Activated CD8-positive, alpha-beta memory T cell treated with anti-CD3 and anti-CD28 coated beads, Interleukin-2, amount 10 ng/mL, durations not matched to agents 7 days and 5 days (primary cell): ENCODE measurements around the gene EFHC1. TPM values are rescaled to one million over a fixed set of nuclear protein-coding genes. Genes with fewer than 3 reads are reported as not detected.

ENCODE experiments used
- ATAC-seq: fragments of 150-1000 bp; cut with Tn5 transposase; one replicate; pipeline ENCODE4 v1.10.0; 2021; ENCODE audit warnings: moderate library complexity
- CTCF ChIA-PET: fragments of 350-600 bp; sonication (Branson Sonifier 250); formaldehyde crosslinking; loops from one replicate; lab custom pipeline; 2021; ENCODE audit warnings: antibody characterized with exemption; lab: Charles Lee
- DNase-seq: peaks from one replicate; pipeline ENCODE4 v3.0.0-alpha.2; 2020
- H3K27ac Mint-ChIP-seq: one replicate; pipeline ENCODE4 v1.8.0; 2021; ENCODE audit warnings: mild to moderate bottlenecking, mixed read lengths
- H3K27me3 Mint-ChIP-seq: one replicate; pipeline ENCODE4 v1.8.0; 2021; ENCODE audit warnings: mixed read lengths
- H3K36me3 Mint-ChIP-seq: one replicate; pipeline ENCODE4 v1.8.0; 2021; ENCODE audit warnings: mild to moderate bottlenecking, mixed read lengths
- H3K4me1 Mint-ChIP-seq: one replicate; pipeline ENCODE4 v1.8.0; 2021; ENCODE audit warnings: mixed read lengths
- H3K4me3 Mint-ChIP-seq: one replicate; pipeline ENCODE4 v1.8.0; 2021; ENCODE audit warnings: mild to moderate bottlenecking, moderate library complexity, mixed read lengths
- H3K9me3 Mint-ChIP-seq: one replicate; pipeline ENCODE4 v1.8.0; 2022; ENCODE audit warnings: low read depth, mixed read lengths
- total RNA-seq, 2 experiments: library from RNA; stranded (reverse); gene quantifications; one replicate each; pipeline ENCODE4 v1.2.3, GENCODE V29; 2021

Gene EFHC1
- total RNA-seq, 2 experiments from 2014 or later: 1.7 to 2.1 TPM

GRCh38 chr6:52388790-52389189, 31.4 kb upstream of the EFHC1 start:
- Mint-ChIP-seq H3K9me3 (peaks cover 2% of the 10 kb centered on the region), H3K27me3 (no peaks in the 10 kb centered on the region), H3K36me3 (peaks cover 27% of the 10 kb centered on the region), H3K4me1 (peaks cover 58% of the 10 kb centered on the region), H3K4me3 (no peak overlapping the region), H3K27ac (peak overlapping the region; percentile 94)
- CTCF ChIA-PET: interaction anchor here (1.0 to 4.8 kb wide), 5 partner anchors 9 to 103 kb away, joined by 3 to 51 read pairs (median 13); partner anchors contain the start of gene MCM3
- ATAC-seq: no peak
- DNase-seq: no peak

GRCh38 chr6:52389264-52389625, 30.9 kb upstream of the EFHC1 start:
- H3K4me3 Mint-ChIP-seq: peak overlapping the region; percentile 60
- H3K9me3 Mint-ChIP-seq: peaks cover 2% of the 10 kb centered on the region
- CTCF ChIA-PET: interaction anchor here (0.8 to 4.8 kb wide), 14 partner anchors 8 to 276 kb away, joined by 3 to 51 read pairs (median 4); partner anchors contain the start of genes MCM3 and PAQR8
- peak overlapping the region; percentile 94 for H3K27ac Mint-ChIP-seq
- no peaks in the 10 kb centered on the region for H3K27me3 Mint-ChIP-seq
- H3K4me1 Mint-ChIP-seq: peaks cover 63% of the 10 kb centered on the region
- DNase-seq (no peak), ATAC-seq (no peak)
- H3K36me3 Mint-ChIP-seq: peaks cover 23% of the 10 kb centered on the region

GRCh38 chr6:52389626-52390360, 30.3 kb upstream of the EFHC1 start:
- Mint-ChIP-seq H3K27ac (peak overlapping the region; percentile 94), H3K36me3 (peaks cover 19% of the 10 kb centered on the region), H3K27me3 (no peaks in the 10 kb centered on the region), H3K9me3 (peaks cover 2% of the 10 kb centered on the region), H3K4me1 (peaks cover 67% of the 10 kb centered on the region), H3K4me3 (peak overlapping the region; percentile 60)
- DNase-seq: peak; percentile 76
- CTCF ChIA-PET: interaction anchor here (0.6 to 4.8 kb wide), 20 partner anchors 8 to 276 kb away, joined by 3 to 51 read pairs (median 4); partner anchors contain the start of genes MCM3 and PAQR8
- ATAC-seq: peak; percentile 65

- Mint-ChIP-seq H3K4me1 (peaks cover 64% of the 10 kb centered on the region), H3K4me3 (peak overlapping the region; percentile 60), H3K9me3 (peaks cover 2% of the 10 kb centered on the region), H3K36me3 (peaks cover 14% of the 10 kb centered on the region), H3K27ac (peak overlapping the region; percentile 94), H3K27me3 (no peaks in the 10 kb centered on the region)
- ATAC-seq (peak; percentile 73), DNase-seq (peak; percentile 84)
- CTCF ChIA-PET: interaction anchor here (0.6 to 4.8 kb wide), 21 partner anchors 9 to 275 kb away, joined by 3 to 51 read pairs (median 4); partner anchors contain the start of genes MCM3 and PAQR8
These were observed 29.8 kb upstream of the EFHC1 start for GRCh38 chr6:52390361-52390727.

GRCh38 chr6:52391599-52391998, 28.5 kb upstream of the EFHC1 start:
- Mint-ChIP-seq H3K9me3 (no peaks in the 10 kb centered on the region), H3K4me1 (peaks cover 74% of the 10 kb centered on the region), H3K27ac (no peak overlapping the region), H3K27me3 (peaks cover 4% of the 10 kb centered on the region), H3K36me3 (peaks cover 10% of the 10 kb centered on the region), H3K4me3 (no peak overlapping the region)
- DNase-seq (no peak), ATAC-seq (no peak)
- CTCF ChIA-PET: interaction anchor here (1.0 to 4.8 kb wide), 7 partner anchors 9 to 274 kb away, joined by 3 to 51 read pairs (median 8); partner anchors contain the start of genes MCM3 and PAQR8

GRCh38 chr6:52392944-52393343, 27.2 kb upstream of the EFHC1 start:
- CTCF ChIA-PET: interaction anchor here (0.6 to 1.6 kb wide), 3 partner anchors 107 to 183 kb away, joined by 3 to 4 read pairs (median 3); no protein-coding TSS in a partner anchor
- H3K27ac Mint-ChIP-seq: no peak overlapping the region
- H3K4me1 Mint-ChIP-seq: peaks cover 87% of the 10 kb centered on the region

GRCh38 chr6:52393780-52394179, 26.4 kb upstream of the EFHC1 start:
- CTCF ChIA-PET: no interaction called here
- H3K9me3 Mint-ChIP-seq: no peaks in the 10 kb centered on the region

More at GRCh38 chr6:52392944-52393343, 27.2 kb upstream of the EFHC1 start:
- ATAC-seq (peak; percentile 17), DNase-seq (no peak)
- Mint-ChIP-seq H3K36me3 (peaks cover 14% of the 10 kb centered on the region), H3K4me3 (no peak overlapping the region), H3K27me3 (peaks cover 4% of the 10 kb centered on the region), H3K9me3 (no peaks in the 10 kb centered on the region)

GRCh38 chr6:52394251-52394666, 25.9 kb upstream of the EFHC1 start:
- CTCF ChIA-PET: no interaction called here
- Mint-ChIP-seq H3K9me3 (no peaks in the 10 kb centered on the region), H3K27ac (peak overlapping the region; percentile 54), H3K27me3 (peaks cover 4% of the 10 kb centered on the region), H3K36me3 (peaks cover 14% of the 10 kb centered on the region), H3K4me1 (peaks cover 91% of the 10 kb centered on the region), H3K4me3 (peak overlapping the region; percentile 27)
- DNase-seq (no peak), ATAC-seq (peak; percentile 21)

More at GRCh38 chr6:52393780-52394179, 26.4 kb upstream of the EFHC1 start:
- peaks cover 4% of the 10 kb centered on the region for H3K27me3 Mint-ChIP-seq
- H3K36me3 Mint-ChIP-seq: peaks cover 14% of the 10 kb centered on the region
- ATAC-seq (no peak), DNase-seq (no peak)
- peaks cover 91% of the 10 kb centered on the region for H3K4me1 Mint-ChIP-seq
- peak overlapping the region; percentile 54 for H3K27ac Mint-ChIP-seq
- H3K4me3 Mint-ChIP-seq: peak overlapping the region; percentile 27

GRCh38 chr6:52395969-52396368, 24.2 kb upstream of the EFHC1 start:
- CTCF ChIA-PET: interaction anchor here (10.9 kb wide), 1 partner anchor 111 kb away, joined by 132 read pairs; the partner anchor contains the start of gene MCM3
- ATAC-seq (no peak), DNase-seq (no peak)
- H3K27me3 Mint-ChIP-seq: peaks cover 4% of the 10 kb centered on the region
- H3K36me3 Mint-ChIP-seq: peaks cover 14% of the 10 kb centered on the region
- H3K9me3 Mint-ChIP-seq: no peaks in the 10 kb centered on the region
- peak overlapping the region; percentile 1 for H3K27ac Mint-ChIP-seq
- H3K4me1 Mint-ChIP-seq: peaks cover 85% of the 10 kb centered on the region
- H3K4me3 Mint-ChIP-seq: no peak overlapping the region

- H3K4me3 Mint-ChIP-seq: no peak overlapping the region
- H3K9me3 Mint-ChIP-seq: no peaks in the 10 kb centered on the region
- no peak for DNase-seq
- CTCF ChIA-PET: interaction anchor here (0.7 to 10.9 kb wide), 29 partner anchors 8 to 269 kb away, joined by 3 to 132 read pairs (median 3); partner anchors contain the start of genes MCM3 and PAQR8
- H3K36me3 Mint-ChIP-seq: peaks cover 18% of the 10 kb centered on the region
- peak overlapping the region; percentile 39 for H3K27ac Mint-ChIP-seq
- peak; percentile 39 for ATAC-seq
- peaks cover 4% of the 10 kb centered on the region for H3K27me3 Mint-ChIP-seq
- H3K4me1 Mint-ChIP-seq: peaks cover 51% of the 10 kb centered on the region
These were observed 20.4 kb upstream of the EFHC1 start for GRCh38 chr6:52399511-52400312.

GRCh38 chr6:52400313-52401041, 19.7 kb upstream of the EFHC1 start:
- CTCF ChIA-PET: interaction anchor here (0.7 to 10.9 kb wide), 30 partner anchors 7 to 269 kb away, joined by 3 to 132 read pairs (median 3); partner anchors contain the start of genes MCM3 and PAQR8
- DNase-seq: no peak
- no peak for ATAC-seq
- H3K36me3 Mint-ChIP-seq: peaks cover 18% of the 10 kb centered on the region
- H3K27me3 Mint-ChIP-seq: peaks cover 4% of the 10 kb centered on the region
- H3K4me3 Mint-ChIP-seq: no peak overlapping the region
- H3K9me3 Mint-ChIP-seq: no peaks in the 10 kb centered on the region
- no peak overlapping the region for H3K27ac Mint-ChIP-seq
- peaks cover 49% of the 10 kb centered on the region for H3K4me1 Mint-ChIP-seq

GRCh38 chr6:52403086-52403485, 17.1 kb upstream of the EFHC1 start:
- Mint-ChIP-seq H3K4me1 (peaks cover 24% of the 10 kb centered on the region), H3K27ac (no peak overlapping the region), H3K27me3 (no peaks in the 10 kb centered on the region), H3K36me3 (peaks cover 8% of the 10 kb centered on the region), H3K9me3 (no peaks in the 10 kb centered on the region), H3K4me3 (no peak overlapping the region)
- no peak for DNase-seq
- ATAC-seq: no peak
- CTCF ChIA-PET: interaction anchor here (0.8 to 10.9 kb wide), 4 partner anchors 13 to 156 kb away, joined by 3 to 132 read pairs (median 27); partner anchors contain the start of gene MCM3
